Measurements from ENCODE around the gene ART3.

Gene ART3

DNA sequence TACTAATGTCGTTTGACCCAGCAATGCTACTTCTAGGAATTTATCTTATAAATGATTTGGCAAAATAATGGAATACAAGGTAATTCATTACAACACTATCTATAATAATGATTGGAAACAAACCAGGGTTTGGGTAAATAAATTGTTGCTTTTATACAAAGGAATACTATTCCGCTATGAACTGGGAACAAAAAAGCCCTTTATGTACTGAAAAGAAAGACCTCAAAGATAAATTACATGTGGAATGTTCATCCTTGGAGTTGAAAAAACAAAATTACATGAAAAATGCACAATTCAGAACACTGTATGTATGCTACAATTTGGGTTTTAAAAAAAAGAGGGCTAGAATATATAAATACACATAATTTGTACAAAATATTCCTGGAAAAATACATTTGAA lies 78.8 kb downstream of the ART3 start:
- DNase-seq, result no peak

DNA sequence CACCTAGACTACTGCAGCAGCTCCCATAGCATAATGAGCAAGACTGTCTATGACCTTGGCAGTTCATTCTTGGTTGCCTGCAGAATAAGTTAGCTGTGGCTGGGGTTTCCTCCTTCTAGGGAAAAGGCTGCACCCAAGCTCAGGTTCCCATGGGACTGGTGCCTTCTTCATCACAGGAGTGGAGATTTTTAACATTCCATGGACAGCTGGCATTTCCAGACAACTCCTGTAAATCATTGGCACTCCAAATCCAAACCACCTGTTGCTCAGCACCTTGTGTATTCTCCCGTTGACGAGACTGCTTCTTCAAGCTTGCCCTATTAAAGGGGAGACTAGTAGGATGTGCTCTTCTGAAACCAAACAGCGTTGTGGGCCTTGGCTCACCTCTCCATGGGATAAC lies 81.5 kb downstream of the ART3 start:
- DNase-seq, result no peak

DNA sequence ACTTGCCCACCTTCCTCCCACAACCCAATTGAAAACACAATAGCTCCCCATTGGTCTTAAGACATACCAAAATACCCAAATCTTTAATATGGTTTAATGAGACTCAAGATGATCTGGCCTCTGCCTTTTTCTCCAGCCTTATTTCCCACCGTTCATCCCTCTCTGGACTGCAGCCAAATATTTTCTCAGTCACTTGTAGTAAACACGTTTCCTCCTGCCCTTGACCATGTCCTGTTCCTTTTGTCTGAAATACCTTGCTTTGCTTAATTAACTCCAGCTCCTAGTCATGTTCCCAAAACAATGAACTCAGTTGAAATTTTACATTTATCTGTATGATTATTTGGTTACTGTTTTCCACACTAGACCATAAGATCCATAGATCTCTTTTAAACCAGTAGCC lies 82.1 kb downstream of the ART3 start:
- no peak for DNase-seq

DNA sequence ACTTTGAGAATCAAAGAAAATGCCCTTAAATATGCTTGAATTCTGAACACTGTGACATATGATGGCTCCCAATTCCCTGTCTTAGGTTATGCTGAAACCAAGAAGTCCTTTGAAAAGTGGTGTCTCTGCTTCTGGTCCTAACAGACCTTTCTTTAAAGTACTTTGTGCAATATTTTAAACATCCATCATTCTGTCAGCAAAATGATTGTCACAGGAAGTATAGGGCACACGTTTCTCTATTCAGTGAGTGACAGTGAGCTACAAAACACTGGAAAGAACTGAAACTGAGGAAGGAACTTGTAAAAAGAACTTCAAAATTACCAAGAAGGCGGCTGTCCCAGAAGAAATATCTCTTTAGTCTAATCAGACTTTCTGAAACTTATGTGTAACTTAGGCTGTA lies 85.8 kb downstream of the ART3 start:
- no peak for DNase-seq

All from NCI-H146 (cell line).